ENCODE data around the gene GAS1. TPM values are rescaled to one million over a fixed set of nuclear protein-coding genes. Genes with fewer than 3 reads are reported as not detected.

Gene GAS1
- total RNA-seq, 1 donor from 2014 or later = 9.0 TPM

DNA sequence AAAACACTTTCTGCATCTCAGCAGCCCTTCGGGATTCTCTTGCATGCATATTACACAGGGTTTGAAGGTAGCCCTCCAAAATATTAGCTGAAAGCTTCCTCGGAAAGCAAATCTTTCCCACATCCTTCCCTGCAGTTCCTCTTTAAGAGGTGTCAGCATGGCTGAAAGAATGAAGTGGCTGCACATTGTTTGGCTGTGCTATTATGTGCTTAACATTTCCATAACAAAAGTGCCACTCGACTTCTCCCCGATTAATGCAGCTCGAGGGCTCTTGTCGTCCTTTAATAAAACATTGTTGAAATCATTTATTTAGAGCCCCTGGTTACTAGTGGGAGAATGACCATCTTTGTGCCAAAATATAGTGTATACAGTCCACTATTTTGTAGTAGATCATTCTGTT lies 6.5 kb downstream of the GAS1 start:
- no peak for DNase-seq (ENCODE audit: low spot score)
- intact Hi-C loops (cut with DNase I) = loop anchor here (10.0 kb wide), 3 partner anchors 124 to 456 kb away; no protein-coding TSS in a partner anchor

DNA sequence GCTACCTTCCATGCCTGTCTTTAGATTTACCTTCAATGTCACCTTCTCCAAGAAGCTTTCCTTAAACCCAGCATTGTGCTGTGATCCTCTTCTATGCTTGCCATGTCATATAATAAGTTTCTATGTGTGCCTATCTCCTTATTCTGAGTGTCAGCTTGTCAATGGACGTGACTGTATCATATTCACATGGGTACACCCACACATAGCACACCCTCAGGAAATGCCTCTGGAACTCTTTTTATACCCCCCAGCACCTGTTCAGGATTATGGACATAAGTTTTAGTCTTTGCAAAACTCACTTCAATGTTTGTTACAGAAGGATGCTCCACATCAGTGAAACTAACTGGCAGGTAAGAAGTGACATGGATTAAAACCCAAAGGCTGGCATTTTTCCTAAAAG lies 7.4 kb downstream of the GAS1 start:
- intact Hi-C loops (cut with DNase I) = loop anchor here (10.0 kb wide), 3 partner anchors 125 to 455 kb away; no protein-coding TSS in a partner anchor
- DNase-seq (ENCODE audit: low spot score) = no peak

DNA sequence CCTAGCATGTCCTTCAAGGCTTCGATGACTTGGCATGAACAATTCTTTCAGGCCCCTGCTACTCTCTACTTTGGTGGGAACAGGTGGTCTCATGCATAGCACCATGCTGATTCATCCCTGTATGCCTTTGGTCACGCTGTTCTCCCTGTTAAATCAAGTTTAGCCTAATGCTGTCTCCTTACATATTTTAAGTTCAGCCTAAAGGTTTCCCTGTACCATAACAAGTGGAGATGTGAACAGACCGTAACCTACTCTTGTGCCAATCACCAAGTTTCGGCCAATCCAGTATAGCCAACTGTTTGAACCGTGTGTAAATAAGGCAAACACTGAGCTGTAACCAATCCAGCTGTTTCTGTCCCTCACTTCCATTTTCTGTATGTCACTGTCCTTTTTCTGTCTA lies 8.0 kb downstream of the GAS1 start:
- intact Hi-C loops (cut with DNase I) = no loop called here
- no peak for DNase-seq (ENCODE audit: low spot score)

DNA sequence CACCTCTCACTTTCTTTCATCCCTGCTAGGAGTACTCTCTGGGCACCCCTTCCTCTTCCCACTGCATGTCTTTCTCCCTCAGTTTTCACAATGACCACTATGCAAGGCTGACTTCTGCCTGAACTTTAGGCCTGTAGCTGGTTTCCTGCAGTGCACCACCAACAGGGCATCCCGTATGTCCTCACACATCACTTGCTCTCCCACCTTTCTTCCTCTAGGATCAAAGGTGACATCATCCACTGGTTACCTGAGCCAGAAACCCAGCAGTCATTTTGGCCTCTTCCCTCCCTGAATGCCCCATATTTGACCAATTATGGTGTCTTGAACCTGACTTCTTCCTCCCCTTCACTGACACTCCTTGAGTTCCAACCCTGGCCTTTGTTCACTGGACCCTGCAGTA lies 8.5 kb downstream of the GAS1 start:
- no peak for DNase-seq (ENCODE audit: low spot score)
- intact Hi-C loops (cut with DNase I) = no loop called here

DNA sequence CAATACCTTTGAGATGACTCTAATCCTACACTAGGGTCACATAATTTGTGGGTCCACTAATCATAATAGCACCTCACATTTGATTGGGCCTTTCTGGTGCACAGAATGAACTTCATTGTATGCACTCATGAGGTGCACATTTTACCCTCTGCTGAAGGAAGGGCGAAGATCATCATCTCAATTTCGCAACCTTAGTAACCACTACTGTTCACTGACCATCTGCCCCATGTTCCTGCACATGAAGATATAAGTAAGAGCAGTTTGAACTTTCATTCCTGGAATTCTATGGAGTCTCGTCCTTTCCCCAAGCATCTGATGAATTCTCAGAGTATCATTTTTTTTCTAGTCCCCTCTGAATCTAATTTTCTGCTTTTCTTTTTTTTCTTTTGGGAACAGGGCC lies 21.2 kb downstream of the GAS1 start:
- DNase-seq (ENCODE audit: low spot score) = no peak
- intact Hi-C loops (cut with DNase I) = no loop called here

DNA sequence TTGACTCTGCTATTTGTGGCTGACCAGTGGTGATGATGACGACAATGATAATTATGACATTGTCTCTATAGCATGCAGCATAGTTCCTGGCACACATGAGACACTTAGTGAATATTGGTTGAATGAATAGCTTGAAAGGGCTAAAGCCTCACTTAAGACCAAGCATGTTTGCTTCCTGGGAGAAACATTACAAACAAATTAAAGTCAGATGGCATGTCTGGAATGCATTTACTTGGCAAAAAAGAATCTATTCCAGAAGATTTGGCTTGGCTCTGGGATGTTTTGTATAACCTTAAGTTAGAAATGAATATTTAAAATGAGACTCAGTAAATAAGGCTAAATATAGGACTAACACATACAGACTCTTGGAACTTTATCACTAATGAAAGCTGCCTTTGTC lies 21.6 kb downstream of the GAS1 start:
- intact Hi-C loops (cut with DNase I) = no loop called here
- no peak for DNase-seq (ENCODE audit: low spot score)

DNA sequence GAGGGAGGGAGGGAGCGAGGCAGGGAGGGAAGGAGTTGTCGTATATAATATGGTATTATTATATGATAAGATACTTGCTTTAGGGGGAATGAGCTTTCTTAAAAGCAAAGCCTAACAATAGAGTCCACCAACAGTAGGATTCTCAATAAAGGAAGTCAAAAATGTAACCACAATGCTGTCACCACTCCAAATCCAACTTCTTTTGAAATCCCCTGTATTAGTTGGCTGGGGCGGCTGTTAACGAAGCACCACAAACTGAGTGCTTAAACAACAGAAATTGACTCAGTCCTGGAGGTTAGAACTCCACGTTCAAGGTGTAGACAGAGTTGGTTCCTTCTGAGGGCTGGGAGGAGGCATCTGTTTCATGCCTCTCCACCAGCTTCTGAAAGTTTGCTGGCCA lies 23.1 kb downstream of the GAS1 start:
- intact Hi-C loops (cut with DNase I) = no loop called here
- no peak for DNase-seq (ENCODE audit: low spot score)

DNA sequence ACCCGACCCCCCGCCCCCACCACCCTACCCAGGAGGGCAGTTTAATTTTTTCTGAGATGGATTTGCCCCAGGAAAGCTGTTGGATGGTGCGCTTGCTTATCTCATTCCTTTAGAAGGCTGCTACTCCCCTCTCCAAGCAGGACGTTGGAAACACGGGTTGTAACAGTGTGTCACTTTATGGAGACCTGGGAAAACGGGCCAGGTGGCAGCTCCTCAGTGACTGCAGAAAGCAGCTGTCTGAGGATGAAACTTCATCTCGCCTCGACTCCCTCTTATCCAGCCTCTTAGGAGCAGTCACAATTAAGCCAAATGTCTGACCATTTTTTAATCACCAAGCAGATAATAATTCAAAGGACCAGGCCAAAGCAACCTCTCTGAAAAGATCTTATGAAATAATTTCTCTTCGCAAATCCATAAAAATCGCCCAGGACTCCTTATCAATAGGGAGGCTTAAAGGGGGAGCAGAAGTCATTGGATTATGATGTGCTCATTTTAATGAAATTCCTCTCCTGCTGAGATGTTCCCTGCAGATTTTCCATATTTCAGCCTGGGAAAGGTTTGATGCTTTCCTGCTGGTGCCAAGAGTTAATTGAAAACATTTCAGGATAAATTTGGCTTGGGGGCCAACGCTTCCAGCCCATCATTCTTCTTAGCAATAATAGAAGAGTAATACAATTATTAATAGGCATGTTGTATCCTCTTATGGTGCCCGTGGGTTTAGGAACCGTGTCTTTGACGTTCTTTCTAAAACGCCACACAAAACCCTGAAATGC lies 26.0 kb downstream of the GAS1 start:
- DNase-seq (ENCODE audit: low spot score) = no peak
- intact Hi-C loops (cut with DNase I) = no loop called here

DNA sequence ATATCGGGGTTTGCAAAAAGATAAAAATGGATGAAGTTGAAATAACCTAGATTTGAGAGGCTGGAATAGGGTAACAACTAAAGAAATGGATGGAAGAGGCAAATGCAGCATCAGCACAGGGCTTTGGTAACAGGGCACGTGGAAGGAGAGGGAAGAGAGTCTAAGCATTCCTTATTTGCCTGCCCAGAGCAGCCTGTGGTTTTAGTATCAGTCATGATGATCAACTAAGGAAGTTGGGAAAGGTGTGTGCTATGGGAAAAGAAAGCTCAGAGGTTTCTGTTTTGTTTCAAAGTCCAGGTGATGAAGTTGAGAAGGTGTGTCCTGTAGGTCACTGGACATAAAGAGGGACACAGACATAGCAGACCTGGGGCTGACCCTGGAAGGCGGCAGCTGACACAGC lies 28.8 kb downstream of the GAS1 start:
- intact Hi-C loops (cut with DNase I) = no loop called here
- no peak for DNase-seq (ENCODE audit: low spot score)

DNA sequence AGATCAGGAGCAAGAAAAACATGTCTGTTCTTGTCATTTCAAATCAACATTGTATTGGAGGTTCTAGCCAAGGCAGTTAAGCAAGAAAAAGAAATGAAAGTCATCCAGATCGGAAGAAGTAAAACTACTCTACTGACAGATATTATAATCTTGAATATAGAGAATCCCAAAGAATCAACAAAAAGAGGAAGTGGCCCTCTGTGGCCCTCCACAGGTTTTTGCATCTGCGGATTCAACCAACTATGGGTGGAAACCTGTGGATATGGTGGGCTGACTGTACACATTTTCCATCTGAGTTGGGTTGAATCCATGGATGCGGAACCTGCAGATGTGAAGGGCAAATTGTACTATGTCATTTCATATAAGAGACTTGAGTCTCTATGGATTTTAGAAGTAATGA lies 35.1 kb downstream of the GAS1 start:
- intact Hi-C loops (cut with DNase I) = no loop called here
- no peak for DNase-seq (ENCODE audit: low spot score)

DNA sequence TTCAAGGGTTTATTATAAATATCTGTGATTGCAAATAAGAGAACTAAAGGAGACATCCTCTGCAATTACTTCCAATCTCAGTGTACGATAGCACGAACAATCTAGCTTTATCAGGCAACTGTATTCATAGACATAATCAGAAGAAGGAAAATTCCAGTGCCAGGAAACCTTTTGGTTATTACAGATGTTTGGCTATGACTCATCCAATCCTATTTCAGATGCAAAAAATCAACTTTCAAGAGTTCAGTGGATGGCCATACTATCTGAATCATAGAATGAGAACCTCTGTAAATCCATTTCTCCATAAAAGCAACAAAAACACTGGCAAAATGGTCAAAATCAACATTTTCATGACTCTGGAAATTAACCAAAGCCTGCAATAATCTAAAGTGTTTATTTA lies 37.9 kb downstream of the GAS1 start:
- intact Hi-C loops (cut with DNase I) = no loop called here
- DNase-seq (ENCODE audit: low spot score) = no peak

DNA sequence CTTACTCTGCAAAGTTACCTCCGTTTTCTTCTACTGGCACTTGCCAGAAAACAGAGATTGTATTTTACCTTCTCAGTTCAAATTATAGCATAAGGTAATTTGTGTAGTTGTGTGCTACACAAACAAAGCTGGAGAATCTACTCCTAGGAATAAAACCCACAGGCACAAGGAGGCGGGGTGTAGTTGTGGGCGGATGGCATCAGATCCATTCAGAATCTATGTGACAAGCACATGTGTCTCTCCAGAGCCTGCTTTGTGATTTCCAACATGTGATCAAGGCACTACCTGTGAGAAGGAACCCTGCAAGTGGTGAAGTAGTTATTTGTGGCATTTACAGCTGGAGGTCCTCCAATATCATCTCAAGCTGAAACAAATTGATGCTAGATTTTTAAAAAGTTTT lies 39.0 kb downstream of the GAS1 start:
- no peak for DNase-seq (ENCODE audit: low spot score)
- intact Hi-C loops (cut with DNase I) = no loop called here

DNA sequence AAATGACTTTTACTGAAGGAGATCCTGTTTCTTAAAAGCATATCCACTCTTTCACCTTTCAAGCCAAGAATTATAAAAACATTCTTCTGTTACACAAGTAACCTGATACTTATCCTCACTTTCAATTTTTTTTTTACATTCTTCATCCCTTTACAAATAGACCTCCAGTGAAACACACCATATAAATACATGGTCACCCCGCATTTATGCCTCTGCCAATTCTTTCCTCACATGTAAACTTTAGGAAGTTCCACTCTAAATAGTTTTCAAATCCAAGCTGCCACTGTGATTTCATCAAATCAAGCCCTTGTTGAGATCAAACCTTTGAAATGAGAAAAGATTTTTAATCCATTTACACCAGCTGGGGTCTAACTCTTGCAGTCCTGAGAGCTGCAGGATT lies 40.0 kb downstream of the GAS1 start:
- DNase-seq (ENCODE audit: low spot score) = no peak
- intact Hi-C loops (cut with DNase I) = no loop called here

DNA sequence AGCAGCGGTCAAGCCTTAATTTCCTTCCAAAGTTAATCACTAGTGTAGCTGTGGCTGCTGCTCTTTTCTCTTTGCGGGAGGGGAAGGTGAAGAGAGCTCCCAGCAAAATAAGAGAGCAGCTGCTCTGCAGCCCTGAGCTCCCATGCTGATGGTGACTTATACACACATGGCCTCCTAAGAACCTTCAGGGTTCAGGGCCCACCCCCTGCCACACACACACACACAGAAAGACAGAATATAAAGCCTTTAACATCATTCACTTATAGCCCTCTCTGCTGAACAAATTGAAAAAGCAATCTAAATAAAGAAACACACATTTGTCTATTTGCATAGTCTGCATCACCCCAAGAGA lies 43.6 kb downstream of the GAS1 start:
- DNase-seq (ENCODE audit: low spot score) = no peak
- intact Hi-C loops (cut with DNase I) = no loop called here

DNA sequence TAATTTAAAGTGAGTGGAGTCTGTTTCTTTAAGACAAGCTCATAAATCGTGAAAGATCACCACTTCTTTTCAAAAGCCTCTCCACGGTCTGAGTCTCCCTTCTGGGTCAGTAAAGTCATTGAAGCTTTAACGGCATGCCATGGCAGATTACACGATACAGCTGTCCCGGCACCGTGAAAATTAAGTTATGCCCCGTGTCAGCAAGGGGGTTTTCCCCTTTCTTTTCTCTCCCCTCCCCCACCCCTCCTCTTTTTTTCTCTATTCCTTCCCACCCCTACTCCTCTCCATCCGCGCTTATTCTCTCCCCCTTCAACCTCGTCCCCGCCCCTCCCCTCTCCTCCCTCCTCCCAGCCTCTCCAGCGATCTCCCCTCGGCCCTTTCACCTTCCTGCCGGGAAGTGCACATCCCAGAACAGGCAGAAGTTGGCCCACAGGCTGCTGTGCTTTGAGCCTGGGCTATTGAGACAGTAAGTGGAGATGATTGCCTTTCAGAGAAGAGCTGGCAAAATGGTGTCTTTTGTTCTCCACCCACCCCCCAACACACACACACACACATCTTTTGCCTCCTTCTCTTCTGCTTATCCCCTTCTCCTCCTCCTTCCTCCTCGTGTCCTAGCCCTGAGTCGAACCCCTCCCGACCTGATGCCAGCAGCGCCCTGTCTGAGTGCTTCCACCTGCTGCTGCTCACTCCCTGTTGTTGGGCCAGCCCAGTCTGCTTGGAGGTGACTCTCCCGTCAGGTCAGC lies 44.1 kb downstream of the GAS1 start:
- DNase-seq (ENCODE audit: low spot score) = no peak

DNA sequence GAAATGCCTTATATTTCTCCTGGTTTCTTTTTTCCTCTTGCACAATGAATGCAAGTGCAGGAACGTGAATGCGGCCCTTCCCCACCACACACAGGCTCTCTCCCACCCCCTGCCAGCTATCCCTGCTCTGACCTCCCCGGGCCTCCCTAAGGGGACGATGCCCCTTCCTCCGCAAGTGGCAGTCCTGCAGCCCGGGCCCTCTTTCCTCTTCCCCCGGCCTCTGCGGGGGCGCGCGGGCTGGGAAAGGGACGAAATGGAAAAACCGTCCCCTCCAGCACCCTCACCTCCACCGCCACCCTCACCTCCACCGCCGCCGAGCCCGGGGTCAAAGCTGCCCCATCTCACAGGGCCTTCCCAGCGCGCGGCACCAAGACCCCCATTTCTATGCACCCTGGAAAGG lies 44.7 kb downstream of the GAS1 start:
- intact Hi-C loops (cut with DNase I) = no loop called here
- no peak for DNase-seq (ENCODE audit: low spot score)

More for the DNA sequence above, 44.1 kb downstream of the GAS1 start:
- intact Hi-C loops (cut with DNase I) = no loop called here

DNA sequence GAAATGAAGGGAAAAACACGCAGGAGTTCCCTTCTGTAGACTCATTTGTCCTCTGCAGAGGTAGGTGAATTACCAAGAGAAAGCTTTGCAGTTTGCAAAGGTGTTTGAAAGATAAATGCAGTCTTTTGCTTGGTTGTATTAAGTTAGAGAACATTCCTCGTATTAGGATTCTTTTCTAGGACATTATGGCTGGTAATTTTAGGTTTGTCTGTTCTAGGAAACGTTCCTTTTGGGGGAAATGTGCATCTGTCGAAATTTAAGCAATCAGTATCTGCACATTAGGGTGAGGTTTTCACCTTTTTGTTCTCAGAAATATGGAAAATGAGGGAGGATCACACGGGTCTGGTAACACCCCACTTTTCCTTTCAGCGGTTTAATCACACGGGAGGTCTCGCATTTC lies 45.1 kb downstream of the GAS1 start:
- DNase-seq (ENCODE audit: low spot score) = no peak
- intact Hi-C loops (cut with DNase I) = no loop called here

DNA sequence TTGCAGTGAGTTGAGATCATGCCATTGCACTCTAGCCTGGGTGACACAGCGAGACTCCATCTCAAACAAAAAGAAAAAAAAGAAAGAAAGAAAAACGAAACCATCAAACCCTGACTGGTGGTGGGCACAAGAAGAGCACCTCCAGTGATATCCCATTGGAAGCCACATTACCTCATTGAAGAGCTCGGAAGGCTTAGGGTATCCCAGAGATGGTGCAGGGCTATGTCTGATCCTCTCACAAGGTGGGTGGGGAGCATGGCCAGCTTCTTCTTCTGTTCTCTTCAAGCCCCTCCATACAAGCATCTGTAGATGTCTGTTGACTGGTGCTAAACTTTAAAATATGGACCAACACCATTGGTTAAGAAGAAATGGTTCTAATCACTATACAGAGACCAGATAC lies 45.8 kb downstream of the GAS1 start:
- no peak for DNase-seq (ENCODE audit: low spot score)
- intact Hi-C loops (cut with DNase I) = no loop called here

All from cardiac septum (tissue), 1 donor.